Kidney tubule cell (primary cell): ENCODE results near the gene MATR3.
"Not testable (repeated sequence)": the region's sequence is repeated elsewhere in the genome, so short reads cannot be mapped to it uniquely, and the experiment has no call there.

ENCODE experiments used
- DNase-seq: peaks from one replicate; pipeline ENCODE4 v3.0.0-alpha.2; 2018; ENCODE audit warnings: low spot score

The MATR3 gene, protein sequence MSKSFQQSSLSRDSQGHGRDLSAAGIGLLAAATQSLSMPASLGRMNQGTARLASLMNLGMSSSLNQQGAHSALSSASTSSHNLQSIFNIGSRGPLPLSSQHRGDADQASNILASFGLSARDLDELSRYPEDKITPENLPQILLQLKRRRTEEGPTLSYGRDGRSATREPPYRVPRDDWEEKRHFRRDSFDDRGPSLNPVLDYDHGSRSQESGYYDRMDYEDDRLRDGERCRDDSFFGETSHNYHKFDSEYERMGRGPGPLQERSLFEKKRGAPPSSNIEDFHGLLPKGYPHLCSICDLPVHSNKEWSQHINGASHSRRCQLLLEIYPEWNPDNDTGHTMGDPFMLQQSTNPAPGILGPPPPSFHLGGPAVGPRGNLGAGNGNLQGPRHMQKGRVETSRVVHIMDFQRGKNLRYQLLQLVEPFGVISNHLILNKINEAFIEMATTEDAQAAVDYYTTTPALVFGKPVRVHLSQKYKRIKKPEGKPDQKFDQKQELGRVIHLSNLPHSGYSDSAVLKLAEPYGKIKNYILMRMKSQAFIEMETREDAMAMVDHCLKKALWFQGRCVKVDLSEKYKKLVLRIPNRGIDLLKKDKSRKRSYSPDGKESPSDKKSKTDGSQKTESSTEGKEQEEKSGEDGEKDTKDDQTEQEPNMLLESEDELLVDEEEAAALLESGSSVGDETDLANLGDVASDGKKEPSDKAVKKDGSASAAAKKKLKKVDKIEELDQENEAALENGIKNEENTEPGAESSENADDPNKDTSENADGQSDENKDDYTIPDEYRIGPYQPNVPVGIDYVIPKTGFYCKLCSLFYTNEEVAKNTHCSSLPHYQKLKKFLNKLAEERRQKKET

DNA sequence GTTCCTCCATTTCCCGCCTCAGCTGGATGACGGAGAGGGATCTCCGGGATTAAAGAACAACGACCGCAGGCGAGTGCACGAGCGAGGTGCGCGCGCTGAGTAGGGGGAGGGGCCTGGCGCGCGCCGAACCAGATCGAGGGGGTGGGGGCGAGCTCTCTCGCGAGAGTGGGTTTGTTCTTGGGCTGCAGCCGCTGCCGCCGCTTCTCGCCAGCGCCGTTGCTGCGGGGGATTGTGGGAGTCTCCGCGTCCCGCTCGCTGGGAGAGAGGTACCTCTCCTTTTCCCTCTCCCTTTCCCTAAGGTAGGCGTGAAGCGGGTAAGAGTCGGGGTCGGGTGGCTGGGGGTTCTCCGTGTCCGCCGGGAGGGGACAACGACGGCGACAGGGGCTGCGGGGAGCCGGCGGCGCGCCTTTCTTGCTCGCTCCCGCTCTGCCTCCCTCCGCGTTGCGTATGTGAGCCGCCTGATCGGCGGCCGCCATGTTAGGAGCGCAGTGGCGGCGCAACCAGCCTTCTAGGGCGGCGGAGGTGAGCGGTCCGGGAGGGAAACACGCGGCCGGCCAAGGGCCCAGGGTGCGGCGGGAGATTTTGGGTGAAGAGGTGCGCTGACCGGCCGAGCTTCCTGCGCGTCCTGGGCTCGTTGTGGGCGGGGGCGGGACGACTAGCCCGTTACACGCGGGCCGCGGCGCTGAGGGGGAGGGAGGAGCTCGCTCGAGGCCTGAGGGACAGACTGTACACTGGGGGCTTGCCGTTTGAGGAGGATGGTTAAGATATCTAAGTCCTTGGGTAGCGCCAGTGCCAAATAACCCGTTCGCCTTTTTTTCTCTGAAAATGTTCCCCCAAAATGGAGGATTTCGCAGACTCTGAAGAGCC, at the start of gene MATR3:
Gene MATR3, plus strand, starts transcription at position 234 of the 867 bp plus-strand sequence. CDS start 13,676 bp downstream, outside the sequence.
- DNase-seq, result peak; percentile 96

DNA sequence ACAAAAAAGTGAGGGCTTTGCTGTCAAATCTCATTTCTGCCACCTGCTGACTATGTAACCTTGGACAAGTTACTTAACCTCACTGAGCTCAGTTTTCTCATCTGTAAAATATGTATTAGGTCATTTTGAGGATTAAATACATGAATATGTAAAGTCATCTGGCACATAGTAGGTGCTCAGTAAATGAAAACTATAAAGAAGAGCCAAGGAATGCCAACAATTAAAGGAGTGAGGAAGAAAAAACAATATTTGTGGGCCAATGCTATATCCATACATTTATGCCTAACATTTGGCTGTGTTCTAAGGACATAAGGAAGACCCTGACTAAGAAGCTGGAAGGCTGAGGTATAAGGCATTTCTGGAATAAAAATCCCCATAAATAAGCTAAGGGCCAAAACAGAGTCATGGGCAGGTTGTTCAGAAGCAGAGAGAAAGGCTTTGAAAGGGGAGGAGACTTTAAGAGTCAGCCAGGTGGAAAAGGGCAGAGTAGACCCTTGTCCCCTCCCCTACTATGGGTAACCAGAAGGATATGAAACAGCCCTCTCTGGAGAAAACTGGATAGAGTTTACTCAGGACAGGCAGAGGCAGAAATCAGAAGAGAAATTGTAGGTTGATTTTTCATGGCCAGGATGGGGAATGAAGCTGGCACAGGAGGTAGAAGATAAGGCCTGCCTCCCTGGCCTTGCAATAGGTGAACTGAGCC, 47.8 kb upstream of the MATR3 start:
- no peak for DNase-seq

DNA sequence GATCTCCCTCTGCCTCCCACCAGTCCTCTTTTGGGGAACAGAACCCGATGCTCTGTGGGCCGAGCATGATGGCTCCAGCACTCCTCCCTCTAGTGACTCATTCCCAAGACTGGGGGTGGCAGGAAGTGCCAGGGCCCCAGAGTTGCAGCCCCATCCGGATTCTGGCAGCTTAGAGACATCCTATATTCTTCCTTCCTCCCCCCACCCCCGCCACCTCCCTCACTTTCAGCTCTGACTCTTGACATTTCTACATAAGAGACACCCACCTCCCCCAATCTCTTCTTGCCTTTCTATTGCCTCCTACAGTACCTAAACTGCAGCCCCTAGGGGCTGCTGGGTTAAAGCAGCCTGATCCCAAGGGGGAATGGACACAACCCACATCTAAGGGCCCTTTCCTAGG, 47.1 kb upstream of the MATR3 start:
- peak; percentile 46 for DNase-seq

DNA sequence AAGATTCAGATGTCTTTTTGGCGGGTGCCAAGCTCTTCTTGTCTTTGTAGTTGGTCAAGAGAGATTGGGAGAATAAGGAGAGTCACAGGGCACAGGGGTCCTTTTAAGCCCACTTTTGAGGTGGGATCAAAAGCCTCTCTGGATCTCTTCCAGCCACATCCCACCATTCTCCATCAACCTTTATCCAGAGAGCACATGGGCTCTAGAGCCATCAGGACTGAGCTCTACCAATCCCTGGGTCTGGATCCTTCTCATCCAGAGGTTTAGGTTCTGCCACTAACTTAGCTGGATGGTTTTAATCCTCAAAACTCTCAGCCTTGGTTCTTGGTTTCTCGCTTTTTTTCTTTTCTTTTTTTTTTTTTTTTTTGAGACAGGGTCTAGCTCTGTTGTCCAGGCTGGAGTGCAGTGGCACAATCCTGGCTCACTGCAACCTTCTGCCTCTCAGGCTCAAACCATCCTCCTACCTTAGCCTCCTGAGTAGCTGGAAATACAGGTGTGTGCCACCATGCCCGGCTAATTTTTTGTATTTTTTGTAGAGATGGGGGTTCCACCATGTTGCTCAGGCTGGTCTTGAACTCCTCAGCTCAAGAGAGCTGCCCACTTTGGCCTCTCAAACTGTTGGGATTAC, 44.6 kb upstream of the MATR3 start:
- DNase-seq, result no peak

DNA sequence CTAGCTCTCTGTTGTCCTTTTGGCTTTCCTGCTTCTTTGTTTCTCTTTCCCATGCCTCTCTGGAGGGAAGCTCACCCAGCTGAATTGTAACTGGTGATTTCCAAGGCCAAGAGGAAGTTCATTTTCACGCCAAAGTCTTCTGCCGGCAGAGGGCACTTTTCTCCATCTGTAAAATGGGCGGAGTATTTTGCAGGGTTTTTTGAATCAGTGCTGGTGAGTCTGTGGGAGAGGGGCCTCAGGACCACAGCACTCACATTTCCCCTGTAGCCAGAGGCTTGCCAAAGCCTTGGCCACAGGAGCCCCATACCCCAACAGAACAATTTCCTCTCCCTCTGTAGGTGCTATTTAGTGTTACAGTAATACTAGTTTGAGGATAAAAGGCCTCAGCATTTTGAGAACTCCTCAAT, 42.3 kb upstream of the MATR3 start:
- DNase-seq, result no peak

DNA sequence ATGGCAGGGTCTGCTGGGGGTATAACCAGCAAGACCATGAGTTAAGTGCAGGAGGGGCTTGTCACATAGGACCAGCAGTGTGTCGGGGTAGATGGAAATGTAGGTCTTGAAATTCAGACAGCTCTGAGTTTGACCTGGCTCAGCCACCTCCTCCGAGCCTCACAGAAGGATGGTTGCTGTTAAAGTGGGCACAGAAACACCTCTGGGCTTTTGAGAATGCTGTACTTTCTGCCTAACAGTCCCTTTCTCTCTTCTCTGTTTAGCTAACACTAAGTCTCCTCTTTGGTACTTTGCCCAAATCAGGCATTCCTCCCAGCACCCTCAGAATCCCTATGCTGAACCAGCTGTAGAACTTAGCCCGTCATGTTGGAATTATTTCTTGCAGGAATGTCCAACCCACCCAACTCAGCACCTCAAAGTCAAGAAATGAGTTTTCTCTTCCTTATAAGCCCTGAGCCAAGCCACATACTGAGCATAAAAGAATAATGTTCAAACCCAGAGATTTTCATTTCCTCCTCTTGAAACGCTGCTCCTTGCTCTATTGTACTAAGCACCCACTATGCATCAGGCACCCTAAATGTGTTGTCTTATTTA, 41.7 kb upstream of the MATR3 start:
- no peak for DNase-seq

DNA sequence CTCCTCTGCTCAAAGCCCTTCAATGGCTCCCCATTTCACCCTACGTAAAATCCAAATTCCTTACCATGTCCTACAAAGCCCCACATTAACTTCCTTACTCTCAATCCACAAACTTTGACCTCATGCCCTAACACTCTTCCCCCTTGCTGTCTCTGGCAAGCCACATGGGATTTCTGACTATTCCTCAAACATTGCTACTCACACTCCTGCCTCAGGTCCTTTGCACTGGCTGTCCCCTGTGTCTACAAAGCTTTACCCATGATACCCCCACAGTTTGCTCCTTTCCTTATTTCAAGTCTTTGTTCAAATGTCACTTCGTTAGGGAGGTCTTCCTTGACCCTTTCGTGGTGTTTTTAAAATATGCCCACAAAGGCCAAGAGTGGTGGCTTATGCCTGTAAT, 40.4 kb upstream of the MATR3 start:
- DNase-seq, result no peak

DNA sequence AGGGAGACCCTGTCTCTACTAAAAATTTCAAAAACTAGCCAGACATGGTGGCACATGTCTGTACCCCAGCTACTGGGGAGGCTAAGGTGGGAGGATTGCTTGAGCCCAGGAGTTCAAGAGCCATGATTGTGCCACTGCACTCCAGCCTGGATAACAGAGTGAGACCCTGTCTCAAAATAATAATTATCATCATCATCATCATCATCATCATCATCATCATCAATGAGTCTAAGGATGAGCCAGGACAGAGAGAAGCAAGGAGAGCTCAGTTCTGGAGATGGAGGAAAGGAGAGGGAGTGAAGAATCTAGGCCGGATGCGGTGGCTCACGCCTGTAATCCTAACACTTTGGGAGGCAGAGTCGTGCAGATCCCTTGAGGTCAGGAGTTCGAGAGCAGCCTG, 36.7 kb upstream of the MATR3 start:
- no peak for DNase-seq

DNA sequence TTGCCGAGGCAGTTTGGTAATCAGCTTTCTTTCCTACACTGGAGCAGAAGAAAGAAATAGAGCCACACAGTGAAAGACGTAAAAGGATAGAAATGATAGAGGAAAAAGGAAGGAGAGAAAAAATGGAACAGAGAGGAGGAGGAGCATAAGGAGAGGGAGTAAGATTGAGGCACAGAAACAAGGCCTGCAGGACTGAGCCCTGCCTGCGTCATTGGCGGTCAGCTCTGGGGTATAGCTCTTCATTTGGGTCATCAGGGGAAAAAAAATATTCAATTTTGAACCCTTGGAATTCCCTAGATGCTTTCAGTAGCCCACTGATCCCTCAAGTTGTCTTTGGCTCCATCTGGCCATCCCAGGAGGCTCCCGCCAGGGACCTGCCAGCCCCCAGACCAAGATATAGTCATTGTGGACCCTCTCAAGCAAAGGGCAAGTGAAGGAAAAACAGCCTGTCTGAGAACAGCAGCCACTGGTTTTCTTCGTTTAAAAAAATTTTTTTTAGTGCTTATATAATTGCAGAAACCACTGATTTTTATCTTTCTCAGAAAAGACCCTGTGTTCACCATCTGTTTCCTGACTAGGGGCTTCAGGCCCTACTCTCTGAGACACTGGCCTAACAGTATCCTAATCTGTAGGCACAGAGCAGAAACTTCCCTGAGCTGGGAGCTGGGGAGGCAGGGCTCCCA, 31.3 kb upstream of the MATR3 start:
- no peak for DNase-seq

DNA sequence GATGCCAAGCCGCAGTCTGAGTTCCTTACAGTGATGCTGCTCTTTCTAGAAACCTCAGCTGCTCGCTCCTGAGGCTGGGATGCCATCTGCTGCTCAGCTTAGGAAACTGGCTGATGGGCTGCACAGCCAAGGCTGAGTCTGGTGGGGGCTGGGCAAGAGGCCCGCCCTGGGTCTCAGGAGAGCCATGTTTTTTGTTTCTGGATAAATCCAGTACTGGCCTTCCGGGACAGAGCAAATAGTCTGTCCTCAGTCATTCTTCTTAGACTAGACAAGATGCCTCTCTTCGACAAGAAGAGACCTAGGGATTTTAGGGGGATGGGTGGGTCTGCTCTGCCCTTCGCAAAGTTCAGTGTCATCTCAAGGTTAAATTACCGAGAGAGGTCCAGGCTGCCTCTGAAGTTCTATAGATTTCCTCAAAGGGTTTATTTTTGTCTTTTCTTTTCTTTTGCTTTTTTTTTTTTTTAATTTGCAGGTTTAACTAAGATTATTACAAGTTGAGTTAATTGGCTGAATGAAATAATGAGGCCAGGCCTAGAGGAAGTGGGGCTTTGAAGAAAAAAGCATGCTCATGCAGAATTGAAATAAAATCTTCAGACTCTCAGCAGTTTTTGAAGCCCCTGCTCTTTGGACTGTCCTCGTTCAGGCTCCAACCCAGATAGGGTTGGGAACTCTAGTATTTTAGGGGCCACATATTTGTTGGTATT, 30.6 kb upstream of the MATR3 start:
- peak; percentile 90 for DNase-seq

DNA sequence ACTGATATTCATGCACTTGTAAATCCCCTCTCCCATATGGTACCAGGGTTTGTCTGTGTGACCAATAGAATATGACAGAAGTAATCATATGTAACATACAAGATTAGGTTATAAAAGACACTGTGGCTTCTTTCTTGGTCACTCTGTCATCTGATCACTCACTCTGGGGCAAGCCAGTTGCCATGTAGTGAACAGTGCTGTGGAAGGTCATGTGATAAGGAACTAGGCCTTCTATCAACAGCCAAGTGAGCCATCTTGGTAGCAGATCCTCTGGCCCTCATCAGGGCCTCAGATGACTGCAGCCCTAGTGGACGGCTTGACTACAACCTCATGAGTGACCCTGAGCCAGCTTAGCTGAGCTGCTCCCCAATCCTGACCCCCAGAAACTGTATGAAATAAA, 30.0 kb upstream of the MATR3 start:
- no peak for DNase-seq

DNA sequence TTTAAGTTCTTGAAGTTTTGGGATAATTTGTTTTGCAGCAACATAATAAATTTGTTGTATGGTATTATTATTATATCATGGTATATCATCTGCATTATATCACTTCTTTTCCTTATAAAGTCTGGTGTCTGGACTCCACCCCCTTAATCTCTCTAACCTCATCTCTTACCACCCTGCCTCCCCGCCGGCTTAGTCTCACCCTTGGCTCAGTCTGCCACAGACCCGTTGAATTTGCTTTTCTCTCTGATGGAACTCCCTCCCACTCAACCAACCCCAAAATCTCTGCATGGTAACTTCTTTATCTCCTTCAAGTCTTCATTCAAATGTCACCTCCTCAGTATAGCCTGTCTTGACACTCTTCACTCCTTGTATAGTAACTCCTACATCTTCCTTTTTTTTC, 29.6 kb upstream of the MATR3 start:
- no peak for DNase-seq

DNA sequence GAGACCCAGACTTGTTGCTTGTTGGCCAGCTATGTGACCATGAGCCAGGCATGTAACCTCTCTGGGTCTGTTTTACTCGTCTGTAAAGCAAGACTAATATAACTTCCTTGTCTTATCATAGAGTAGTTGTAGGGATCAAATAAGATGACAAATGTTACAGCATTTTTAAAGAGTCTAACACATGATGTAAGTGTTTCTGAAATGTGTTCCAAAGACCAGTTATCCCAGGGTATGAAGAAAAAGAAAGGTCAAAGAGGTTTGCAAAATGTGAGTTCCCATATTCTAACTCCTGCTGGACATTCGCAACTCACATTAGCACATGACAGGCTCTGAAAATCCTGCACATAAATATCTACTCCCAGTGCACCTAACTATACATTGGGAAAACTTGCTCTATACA, 28.5 kb upstream of the MATR3 start:
- DNase-seq, result no peak

DNA sequence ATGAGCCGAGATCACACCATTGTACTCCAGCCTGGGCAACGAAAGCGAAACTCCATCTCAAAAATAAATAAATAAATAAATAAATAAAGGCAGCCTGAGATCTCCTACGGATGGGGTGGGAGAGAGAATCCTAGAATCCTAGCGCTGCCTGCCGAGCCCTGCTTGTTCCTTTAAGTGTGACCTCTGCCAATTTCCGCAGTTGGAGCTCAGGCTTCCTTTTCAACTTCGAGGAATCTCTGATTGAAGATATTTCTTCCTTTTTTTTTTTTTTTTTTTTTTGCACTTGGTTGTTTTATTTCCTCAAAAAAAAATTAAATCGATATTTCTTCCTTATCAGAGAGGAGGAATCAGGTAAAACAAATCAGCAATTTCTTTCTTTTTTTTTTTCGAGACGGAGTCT, 27.3 kb upstream of the MATR3 start:
- no peak for DNase-seq

DNA sequence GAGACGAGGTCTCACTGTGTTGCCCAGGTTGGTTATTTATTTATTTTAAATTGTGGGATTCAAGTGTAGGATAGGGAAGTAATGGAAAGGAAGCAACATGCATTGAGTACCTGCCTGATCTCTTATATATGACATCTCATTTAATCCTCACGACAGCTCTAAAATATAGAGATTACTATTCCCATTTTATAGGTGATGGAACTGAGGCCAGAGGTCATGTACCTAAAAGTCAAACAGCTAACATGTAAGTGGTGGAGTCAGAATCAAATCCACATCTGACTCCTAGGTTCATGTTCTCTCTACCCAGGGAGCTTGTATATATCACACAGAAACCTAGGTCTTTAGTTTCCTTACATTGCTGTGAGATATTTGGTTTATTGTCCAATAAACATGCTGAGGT, 26.1 kb upstream of the MATR3 start:
- no peak for DNase-seq

DNA sequence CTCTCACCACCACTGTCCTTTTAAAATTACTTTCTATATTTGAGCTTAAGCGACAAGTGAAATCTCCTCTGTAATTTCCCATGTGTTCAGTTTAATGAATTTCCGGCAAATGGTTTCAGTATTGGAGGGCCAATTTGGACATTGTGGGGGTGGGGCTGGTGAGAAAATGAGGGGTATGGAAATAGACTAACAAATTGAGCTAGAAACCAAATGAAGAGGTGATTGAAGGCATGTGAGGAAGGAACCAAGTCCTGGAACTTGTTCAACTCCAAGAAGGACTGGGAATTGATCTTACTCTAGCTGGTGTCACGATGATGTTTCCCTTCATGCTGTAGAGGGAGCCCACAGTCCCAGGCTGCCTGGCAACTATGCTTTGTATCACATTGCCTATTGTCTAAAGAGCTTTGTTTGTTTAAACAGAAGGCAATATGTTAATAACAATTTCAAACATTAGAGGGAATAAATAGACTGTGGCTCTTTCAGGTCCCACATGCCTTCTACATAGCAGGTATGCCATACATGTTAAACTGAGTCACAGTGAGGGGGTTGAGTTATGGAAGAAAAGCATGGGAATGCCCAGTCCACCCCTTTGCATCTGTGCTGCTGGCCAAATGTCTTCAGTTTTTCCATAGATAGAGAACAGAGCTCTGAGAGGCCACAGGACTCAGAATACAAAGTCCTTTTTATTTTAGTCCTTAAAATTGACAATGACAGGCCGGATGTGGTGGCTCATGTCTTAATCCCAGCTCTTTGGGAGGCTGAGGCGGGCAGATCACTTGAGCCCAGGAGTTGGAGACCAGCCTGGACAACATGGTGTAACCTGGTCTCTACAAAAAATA, 25.0 kb upstream of the MATR3 start:
- no peak for DNase-seq

DNA sequence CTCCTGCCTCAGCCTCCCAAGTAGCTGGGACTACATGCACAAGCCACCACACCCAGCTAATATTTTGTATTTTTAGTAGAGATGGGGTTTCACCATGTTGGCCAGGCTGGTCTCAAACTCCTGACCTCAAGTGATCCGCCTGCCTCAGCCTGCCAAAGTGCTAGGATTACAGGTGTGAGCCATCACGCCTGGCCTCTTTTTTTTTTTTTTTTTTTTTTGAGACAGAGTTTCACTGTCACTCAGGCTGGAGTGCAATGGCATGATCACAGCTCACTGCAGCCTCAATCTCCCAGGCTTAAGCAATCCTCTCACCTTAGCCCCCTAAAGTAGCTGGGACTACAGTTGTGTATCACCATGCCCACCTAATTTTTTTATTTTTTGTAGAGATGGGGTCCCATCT, 22.8 kb upstream of the MATR3 start:
- not testable (repeated sequence) for DNase-seq

DNA sequence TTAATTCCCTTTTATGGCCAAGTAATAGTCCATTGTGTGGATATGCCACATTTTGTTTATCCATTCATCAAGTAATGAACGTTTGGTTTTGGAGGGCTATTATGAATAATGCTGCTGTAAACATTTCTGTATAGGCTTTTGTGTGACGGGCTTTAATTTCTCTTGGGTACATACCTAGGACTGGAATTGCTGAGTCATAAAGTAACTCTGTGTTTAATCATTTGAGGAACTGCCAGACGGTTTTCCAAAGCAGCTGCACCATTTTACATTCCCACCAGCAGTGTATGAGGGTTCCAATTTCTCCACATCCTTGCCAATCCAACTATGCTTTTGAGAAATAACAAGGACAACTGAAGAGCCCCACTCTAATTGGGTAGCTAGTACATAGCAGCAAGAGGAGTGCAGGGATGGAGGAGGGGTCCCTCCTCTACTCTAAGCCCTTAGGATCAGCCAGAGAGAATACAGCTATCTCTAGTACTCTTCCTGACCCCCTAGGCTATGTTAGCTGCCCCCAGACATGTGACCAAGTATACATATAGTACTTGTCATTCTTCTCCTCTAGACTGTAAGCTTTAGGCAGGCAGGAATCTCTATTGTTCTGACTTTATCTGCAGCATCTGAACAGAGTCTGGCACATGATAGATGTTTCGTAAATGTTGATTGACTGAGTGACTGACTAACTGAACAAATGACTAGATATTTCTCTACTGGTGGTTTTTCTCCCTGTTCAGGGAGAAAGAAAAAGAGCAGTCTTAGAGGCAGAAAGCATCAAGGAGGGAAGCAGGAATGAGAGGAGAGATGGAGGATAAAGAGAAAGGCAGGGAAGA, 22.1 kb upstream of the MATR3 start:
- DNase-seq, result peak; percentile 85
